Adrenal gland (tissue), 12 donors: ENCODE results near the gene CPXM2. TPM values are rescaled to one million over a fixed set of nuclear protein-coding genes. Genes with fewer than 3 reads are reported as not detected.

Experiments
- DNase-seq, 7 donors: peaks; one replicate each; pipeline ENCODE4 v3.0.0-alpha.2; 2019 to 2020
- H3K27ac ChIP-seq, 5 donors: fragments of 200-600 bp; sonication (generic) in 4 of 5; 1 replicate in 3 of 5; 2 replicates in 2 of 5; pipeline versions ENCODE4 v1.5.1 to v1.8.0; 2016 to 2020; ENCODE audit warnings: mild to moderate bottlenecking in 1 of 5
- H3K27me3 ChIP-seq: fragments of 200-600 bp; 2 replicates; pipeline ENCODE4 v1.8.0; 2021
- H3K36me3 ChIP-seq, 2 donors: fragments of 200-600 bp; replicated peaks in 1 of 2; 1 replicate in 1 of 2; 2 replicates in 1 of 2; pipeline versions ENCODE4 v1.5.1 to v1.8.0; 2018 to 2022
- H3K4me1 ChIP-seq, 2 donors: fragments of 200-600 bp; replicated peaks in 1 of 2; 1 replicate in 1 of 2; 2 replicates in 1 of 2; pipeline versions ENCODE4 v1.5.1 to v1.8.0; 2018 to 2021
- H3K4me3 ChIP-seq, 4 donors: fragments of 200-600 bp; sonication (generic) in 3 of 4; one replicate each; pipeline ENCODE4 v1.5.1; 2016 to 2018
- H3K9me3 ChIP-seq, 3 donors: fragments of 200-600 bp; sonication (generic) in 1 of 3; replicated peaks in 1 of 3; 1 replicate in 2 of 3; 2 replicates in 1 of 3; pipeline versions ENCODE4 v1.5.1 to v1.8.0; 2016 to 2021
- POLR2A ChIP-seq, 2 donors: fragments of 450-650 bp; IDR thresholded peaks; one replicate each; pipeline ENCODE4 v1.6.1; 2017; ENCODE audit warnings: antibody characterized with exemption in 2 of 2, mild to moderate bottlenecking in 2 of 2, moderate library complexity in 1 of 2
- WGBS, 4 donors: extraction: QIAGEN DNeasy Blood & Tissue Kit in 2 of 4; methylation state at CpG; one replicate each; pipeline versions ENCODE4 v1.1.5 to v1.1.7; 2013 to 2017; 5-methylcytosine and 5-hydroxymethylcytosine counted together
- intact Hi-C, 2 donors: fragments of 100-400 bp; cut with DNase I; formaldehyde crosslinking; loops; one replicate each; pipeline versions ENCODE4 v1.14.1 to v1.15.0; 2022 to 2023
- polyA plus RNA-seq, 3 donors: library from polyadenylated mRNA; stranded (reverse); fragments of 200-250 nt in 2 of 3; fragments of 350-450 nt in 1 of 3; fragmentation: Illumina TruSeq in 1 of 3; extraction: RNeasy Lipid Tissue Mini Kit (QIAGEN cat#74804) in 1 of 3; gene quantifications; one replicate each; pipeline ENCODE4 v1.2.3, GENCODE V29; 2013 to 2014
- total RNA-seq, 9 donors: library from RNA; depleted of rRNA in 4 of 9; stranded (reverse); fragments of >200 nt in 4 of 9; fragments of 120-200 nt in 1 of 9; fragmentation: NEBNext Ultra II Directional in 1 of 9; extraction: Animal tissue kit (Norgen Biotek cat#: 25700) in 1 of 9; gene quantifications; one replicate each; pipeline versions ENCODE4 v1.1.0 to v1.2.4, GENCODE V29; 2013 to 2023
- TF ChIP-seq, protein P1 (sequence below), 6 experiments: fragments of 450-650 bp in 4 of 6; fragments of 200-600 bp in 2 of 6; sonication (generic) in 1 of 6; IDR thresholded peaks; 1 replicate in 5 of 6; 2 replicates in 1 of 6; pipeline versions ENCODE4 v1.5.1 to v1.8.0; 2016 to 2021; ENCODE audit warnings: antibody characterized with exemption in 6 of 6, mild to moderate bottlenecking in 2 of 6, moderate library complexity in 1 of 6
- donor health status: healthy with polysubstance abuse.
- donor health status: Bipolar disorder and iron deficiency.
- donor health status: DM: yes; HTN: yes; CAD: no.
- donor health status: DM: no; HTN: no; CAD: no.
- donor health status: DM: no; HTN: no; CAD: no.
- donor health status: DM: yes; HTN: yes; CAD: no.

The CPXM2 gene
- total and polyA plus RNA-seq, 12 donors: 0.17 to 10.8 (median 4.3) TPM

DNA sequence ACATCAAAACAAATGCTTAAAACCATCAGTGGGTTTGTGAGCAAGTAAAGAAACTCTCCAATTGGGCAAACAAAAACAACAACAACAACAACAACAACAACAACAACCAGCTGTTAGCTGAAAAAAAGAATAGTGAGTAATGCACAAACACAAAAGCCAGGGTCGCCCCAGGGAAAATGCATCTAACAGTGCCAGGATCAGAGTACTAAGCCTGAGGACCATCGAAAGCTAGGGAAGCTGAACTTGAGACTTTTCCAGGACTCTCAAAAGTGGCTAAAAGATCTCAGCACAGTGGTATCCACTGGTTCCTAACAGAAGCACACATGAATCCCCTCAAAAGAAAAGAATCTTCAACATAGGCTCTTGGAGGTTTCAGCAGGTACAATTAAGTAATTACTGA, 83.3 kb downstream of the CPXM2 start:
- 70 to 79% (median 75%) methylated on average over 2 of the region's 2 CpGs for WGBS, 4 donors
- no peak overlapping the region for H3K27ac ChIP-seq

DNA sequence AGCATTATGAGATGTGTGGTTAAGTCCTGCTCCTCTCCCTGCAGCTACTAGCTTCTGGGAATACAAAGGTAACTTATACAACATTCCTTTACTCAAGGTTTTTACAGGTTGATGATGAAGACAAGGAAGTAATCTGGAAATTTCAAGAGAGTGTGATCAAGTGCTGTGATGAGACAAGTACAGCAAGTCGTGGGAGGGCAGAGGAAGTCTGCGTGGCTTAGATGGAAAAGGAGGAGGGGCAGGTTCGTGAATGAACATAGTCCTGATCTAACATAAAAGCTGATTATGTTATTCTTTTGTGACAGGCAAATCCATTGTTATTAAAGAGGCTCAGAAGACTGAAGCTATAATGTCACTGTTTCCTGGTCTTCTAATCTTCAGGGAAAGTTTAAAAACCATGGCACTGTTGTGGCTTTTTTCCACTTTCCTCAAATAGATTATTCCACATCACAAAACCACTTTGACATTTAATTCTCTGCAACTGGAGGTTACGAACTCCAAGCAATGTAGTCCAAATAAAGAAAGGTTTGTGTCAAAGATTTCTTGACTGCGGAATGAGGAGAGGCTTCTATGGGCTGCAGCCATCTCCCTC, 84.1 kb downstream of the CPXM2 start:
- 29 to 38% (median 32%) methylated on average over 5 of the region's 5 CpGs for WGBS, 4 donors
- Histone ChIP-seq H3K36me3 (no peaks in the 10 kb centered on the region), H3K4me3 (no peak overlapping the region), H3K9me3 (no peaks in the 10 kb centered on the region), H3K27ac (no peak overlapping the region), H3K27me3 (peaks cover 17% of the 10 kb centered on the region), H3K4me1 (no peaks in the 10 kb centered on the region)
- TF ChIP-seq POLR2A (IDR thresholded peaks at IDR 0.05): no peak
- TF ChIP-seq, protein P1, sequence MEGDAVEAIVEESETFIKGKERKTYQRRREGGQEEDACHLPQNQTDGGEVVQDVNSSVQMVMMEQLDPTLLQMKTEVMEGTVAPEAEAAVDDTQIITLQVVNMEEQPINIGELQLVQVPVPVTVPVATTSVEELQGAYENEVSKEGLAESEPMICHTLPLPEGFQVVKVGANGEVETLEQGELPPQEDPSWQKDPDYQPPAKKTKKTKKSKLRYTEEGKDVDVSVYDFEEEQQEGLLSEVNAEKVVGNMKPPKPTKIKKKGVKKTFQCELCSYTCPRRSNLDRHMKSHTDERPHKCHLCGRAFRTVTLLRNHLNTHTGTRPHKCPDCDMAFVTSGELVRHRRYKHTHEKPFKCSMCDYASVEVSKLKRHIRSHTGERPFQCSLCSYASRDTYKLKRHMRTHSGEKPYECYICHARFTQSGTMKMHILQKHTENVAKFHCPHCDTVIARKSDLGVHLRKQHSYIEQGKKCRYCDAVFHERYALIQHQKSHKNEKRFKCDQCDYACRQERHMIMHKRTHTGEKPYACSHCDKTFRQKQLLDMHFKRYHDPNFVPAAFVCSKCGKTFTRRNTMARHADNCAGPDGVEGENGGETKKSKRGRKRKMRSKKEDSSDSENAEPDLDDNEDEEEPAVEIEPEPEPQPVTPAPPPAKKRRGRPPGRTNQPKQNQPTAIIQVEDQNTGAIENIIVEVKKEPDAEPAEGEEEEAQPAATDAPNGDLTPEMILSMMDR (IDR thresholded peaks at IDR 0.05): no peak
- DNase-seq: no peak
- intact Hi-C loops: no loop called here

More for the DNA sequence above, 83.3 kb downstream of the CPXM2 start:
- no peak for DNase-seq
- H3K4me1 ChIP-seq: no peaks in the 10 kb centered on the region
- intact Hi-C loops: no loop called here
- H3K27me3 ChIP-seq: peaks cover 17% of the 10 kb centered on the region
- H3K36me3 ChIP-seq: no peaks in the 10 kb centered on the region
- TF ChIP-seq, protein P1 (IDR thresholded peaks at IDR 0.05): no peak
- no peak for TF ChIP-seq POLR2A (IDR thresholded peaks at IDR 0.05)
- no peak overlapping the region for H3K4me3 ChIP-seq
- no peaks in the 10 kb centered on the region for H3K9me3 ChIP-seq

DNA sequence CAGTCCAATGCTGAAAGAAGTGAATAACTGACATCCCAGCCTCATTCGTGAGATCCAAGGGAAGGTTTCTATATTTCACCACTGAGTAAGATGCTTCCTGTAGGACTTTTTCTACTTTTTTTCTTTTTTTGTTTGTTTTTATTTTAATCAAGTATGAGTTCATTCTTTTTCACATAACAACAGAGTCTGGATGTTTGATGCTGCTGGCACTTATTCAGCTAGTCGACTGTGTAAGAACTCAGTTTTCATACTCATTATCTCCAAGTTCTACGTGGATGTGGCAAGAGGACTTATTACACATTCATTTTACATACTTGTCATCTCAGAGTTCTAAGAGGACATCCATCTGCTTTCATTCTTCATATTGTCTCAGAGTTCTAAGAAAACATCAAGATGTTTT, 86.9 kb downstream of the CPXM2 start:
- H3K27me3 ChIP-seq: peaks cover 17% of the 10 kb centered on the region
- H3K4me3 ChIP-seq: no peak overlapping the region
- no peak for TF ChIP-seq POLR2A (IDR thresholded peaks at IDR 0.05)
- TF ChIP-seq, protein P1 (IDR thresholded peaks at IDR 0.05): no peak
- H3K4me1 ChIP-seq: no peaks in the 10 kb centered on the region
- intact Hi-C loops: no loop called here
- WGBS, 4 donors: 36 to 48% (median 46%) methylated on average over 3 of the region's 3 CpGs
- no peaks in the 10 kb centered on the region for H3K36me3 ChIP-seq
- DNase-seq: no peak
- H3K9me3 ChIP-seq: no peaks in the 10 kb centered on the region
- no peak overlapping the region for H3K27ac ChIP-seq

DNA sequence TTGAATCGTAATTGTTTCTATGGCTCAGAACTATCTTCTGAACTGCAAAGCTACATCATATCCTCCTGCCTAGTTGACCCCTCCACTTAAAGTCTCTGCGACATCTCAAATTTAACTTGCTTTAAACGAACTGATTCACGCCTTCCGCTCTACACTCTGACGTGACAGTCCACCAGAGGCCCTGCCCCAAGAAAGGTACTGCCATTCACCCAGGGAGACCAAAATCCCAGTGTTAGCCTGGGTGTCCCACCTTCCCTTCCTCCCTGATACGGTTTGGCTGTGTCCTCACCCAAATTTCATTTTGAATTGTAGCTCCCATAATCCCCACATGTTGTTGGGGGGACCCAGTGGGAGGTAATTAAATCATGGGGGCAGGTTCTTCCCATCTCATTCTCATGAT, 90.8 kb downstream of the CPXM2 start:
- no peak overlapping the region for H3K4me3 ChIP-seq
- no peak for TF ChIP-seq POLR2A (IDR thresholded peaks at IDR 0.05)
- TF ChIP-seq, protein P1 (IDR thresholded peaks at IDR 0.05): no peak
- peaks cover 8% of the 10 kb centered on the region for H3K27me3 ChIP-seq
- 72 to 76% (median 75%) methylated on average over 7 of the region's 7 CpGs for WGBS, 4 donors
- H3K4me1 ChIP-seq: no peaks in the 10 kb centered on the region
- DNase-seq: no peak
- intact Hi-C loops: no loop called here
- no peaks in the 10 kb centered on the region for H3K9me3 ChIP-seq
- no peaks in the 10 kb centered on the region for H3K36me3 ChIP-seq
- H3K27ac ChIP-seq: no peak overlapping the region
